ENCODE results near the gene SLC2A4RG. TPM values are rescaled to one million over a fixed set of nuclear protein-coding genes. Genes with fewer than 3 reads are reported as not detected.
"Not testable (repeated sequence)": the region's sequence is repeated elsewhere in the genome, so short reads cannot be mapped to it uniquely, and the experiment has no call there.

SLC2A4RG gene
- total and polyA plus RNA-seq, 5 experiments from 2014 or later: 3.8 to 134 (median 4.8) TPM

GRCh38 chr20:63768591-63769515, 29.3 kb downstream of the SLC2A4RG start:
- Mint-ChIP-seq H3K4me3 (no peak overlapping the region), H3K27ac (no peak overlapping the region), H3K9me3 (no peaks in the 10 kb centered on the region), H3K4me1 (no peaks in the 10 kb centered on the region), H3K36me3 (no peaks in the 10 kb centered on the region), H3K27me3 (no peaks in the 10 kb centered on the region)
- POLR2A ChIA-PET: interaction anchor here (1.3 kb wide), 1 partner anchor 32 kb away, joined by 4 read pairs; the partner anchor contains the start of gene LIME1
- ATAC-seq (no peak), DNase-seq (no peak)

- H3K27ac Mint-ChIP-seq: no peak overlapping the region
- POLR2A ChIA-PET: interaction anchor here (1.3 kb wide), 1 partner anchor 33 kb away, joined by 4 read pairs; the partner anchor contains the start of gene LIME1
- H3K4me1 Mint-ChIP-seq: peaks cover 0 to 9% (median 2%) of the 10 kb centered on the region in 4 donors
- H3K27me3 Mint-ChIP-seq: no peaks in the 10 kb centered on the region
- ATAC-seq (no peak), DNase-seq (no peak)
- H3K9me3 Mint-ChIP-seq: no peaks in the 10 kb centered on the region
- H3K36me3 Mint-ChIP-seq: no peaks in the 10 kb centered on the region
- H3K4me3 Mint-ChIP-seq: no peak overlapping the region
Observed at GRCh38 chr20:63769891-63770474, 30.4 kb downstream of the SLC2A4RG start.

- no peaks in the 10 kb centered on the region for H3K36me3 Mint-ChIP-seq
- POLR2A ChIA-PET: no interaction called here
- H3K9me3 Mint-ChIP-seq: no peaks in the 10 kb centered on the region
- H3K27me3 Mint-ChIP-seq: no peaks in the 10 kb centered on the region
- H3K27ac Mint-ChIP-seq: no peak overlapping the region
- DNase-seq (no peak), ATAC-seq (no peak)
- H3K4me1 Mint-ChIP-seq: peaks cover 0 to 13% (median 2%) of the 10 kb centered on the region in 4 donors
- H3K4me3 Mint-ChIP-seq: no peak overlapping the region
Observed at GRCh38 chr20:63771046-63771707, 31.6 kb downstream of the SLC2A4RG start.

- ATAC-seq (no peak), DNase-seq (no peak)
- POLR2A ChIA-PET: interaction anchor here (1.0 to 1.7 kb wide), 3 partner anchors 21 to 34 kb away, joined by 3 to 4 read pairs (median 4); no protein-coding TSS in a partner anchor
- peak overlapping the region in 3 of 10 donors; percentile 9 to 56 (median 33) for H3K27ac Mint-ChIP-seq
- H3K4me1 Mint-ChIP-seq: peaks cover 0 to 13% (median 2%) of the 10 kb centered on the region in 4 donors
- no peaks in the 10 kb centered on the region for H3K36me3 Mint-ChIP-seq
- no peak overlapping the region for H3K4me3 Mint-ChIP-seq
- no peaks in the 10 kb centered on the region for H3K27me3 Mint-ChIP-seq
- H3K9me3 Mint-ChIP-seq: no peaks in the 10 kb centered on the region
Observed at GRCh38 chr20:63772781-63773518, 33.4 kb downstream of the SLC2A4RG start.

- Mint-ChIP-seq H3K36me3 (no peaks in the 10 kb centered on the region), H3K27me3 (no peaks in the 10 kb centered on the region), H3K27ac (peak overlapping the region in 2 of 10 donors; percentile 34 to 46), H3K9me3 (no peaks in the 10 kb centered on the region), H3K4me1 (peaks cover 0 to 13% (median 2%) of the 10 kb centered on the region in 4 donors), H3K4me3 (no peak overlapping the region)
- no peak for ATAC-seq
- no peak for DNase-seq
- POLR2A ChIA-PET: interaction anchor here (0.7 to 1.7 kb wide), 6 partner anchors 11 to 67 kb away, joined by 3 to 5 read pairs (median 4); partner anchors contain the start of genes ARFRP1 and ZGPAT
Observed at GRCh38 chr20:63773571-63774241, 34.1 kb downstream of the SLC2A4RG start.

GRCh38 chr20:63774306-63774705, 34.7 kb downstream of the SLC2A4RG start:
- Mint-ChIP-seq H3K4me3 (peak overlapping the region in 3 of 10 donors; percentile 9 to 65 (median 38)), H3K27ac (peak overlapping the region in 3 of 10 donors; percentile 34 to 69 (median 46)), H3K9me3 (no peaks in the 10 kb centered on the region), H3K4me1 (peaks cover 0 to 13% (median 2%) of the 10 kb centered on the region in 4 donors), H3K27me3 (no peaks in the 10 kb centered on the region), H3K36me3 (no peaks in the 10 kb centered on the region)
- no peak for DNase-seq
- ATAC-seq: no peak
- POLR2A ChIA-PET: interaction anchor here (0.7 to 1.7 kb wide), 6 partner anchors 12 to 67 kb away, joined by 4 to 5 read pairs (median 4); partner anchors contain the start of genes ARFRP1 and ZGPAT

GRCh38 chr20:63775096-63775978, 35.8 kb downstream of the SLC2A4RG start:
- peaks cover 0 to 16% (median 2%) of the 10 kb centered on the region in 4 donors for H3K4me1 Mint-ChIP-seq
- POLR2A ChIA-PET: interaction anchor here (0.7 to 1.7 kb wide), 6 partner anchors 23 to 86 kb away, joined by 3 to 5 read pairs (median 4); partner anchors contain the start of genes ARFRP1 and ZGPAT
- H3K36me3 Mint-ChIP-seq: no peaks in the 10 kb centered on the region
- H3K9me3 Mint-ChIP-seq: no peaks in the 10 kb centered on the region
- H3K4me3 Mint-ChIP-seq: peak overlapping the region in 6 of 10 donors; percentile 10 to 63 (median 44)
- DNase-seq: peak in 7 of 10 donors; percentile 42 to 73 (median 47)
- H3K27ac Mint-ChIP-seq: peak overlapping the region in 4 of 10 donors; percentile 5 to 80 (median 58)
- ATAC-seq: peak; percentile 62 to 81
- no peaks in the 10 kb centered on the region for H3K27me3 Mint-ChIP-seq

GRCh38 chr20:63776875-63777274, 37.3 kb downstream of the SLC2A4RG start:
- H3K4me1 Mint-ChIP-seq: peaks cover 2 to 26% (median 8%) of the 10 kb centered on the region in 4 donors
- not testable (repeated sequence) for H3K27me3 Mint-ChIP-seq, H3K27ac Mint-ChIP-seq, ATAC-seq, H3K9me3 Mint-ChIP-seq, H3K4me3 Mint-ChIP-seq, H3K36me3 Mint-ChIP-seq, DNase-seq
- POLR2A ChIA-PET: interaction anchor here (0.6 kb wide), 1 partner anchor 194 kb away, joined by 3 read pairs; no protein-coding TSS in a partner anchor

GRCh38 chr20:63777614-63778013, 38.0 kb downstream of the SLC2A4RG start:
- H3K4me3 Mint-ChIP-seq: no peak overlapping the region
- DNase-seq (no peak), ATAC-seq (no peak)
- peaks cover 7 to 33% (median 15%) of the 10 kb centered on the region in 4 donors for H3K4me1 Mint-ChIP-seq
- H3K27me3 Mint-ChIP-seq: no peaks in the 10 kb centered on the region
- no peaks in the 10 kb centered on the region for H3K9me3 Mint-ChIP-seq
- no peaks in the 10 kb centered on the region for H3K36me3 Mint-ChIP-seq
- peak overlapping the region in 1 of 10 donors; percentile 52 for H3K27ac Mint-ChIP-seq
- POLR2A ChIA-PET: interaction anchor here (0.6 to 1.4 kb wide), 2 partner anchors 27 to 194 kb away, joined by 3 to 7 read pairs; no protein-coding TSS in a partner anchor

- ATAC-seq: no peak
- no peaks in the 10 kb centered on the region for H3K36me3 Mint-ChIP-seq
- POLR2A ChIA-PET: interaction anchor here (1.1 to 1.4 kb wide), 2 partner anchors 27 to 42 kb away, joined by 3 to 7 read pairs; partner anchors contain the start of gene LIME1
Observed at GRCh38 chr20:63778034-63778752, 38.6 kb downstream of the SLC2A4RG start.

More at GRCh38 chr20:63778034-63778752, 38.6 kb downstream of the SLC2A4RG start:
- H3K27ac Mint-ChIP-seq: no peak overlapping the region
- H3K9me3 Mint-ChIP-seq: no peaks in the 10 kb centered on the region
- H3K4me3 Mint-ChIP-seq: no peak overlapping the region
- H3K27me3 Mint-ChIP-seq: no peaks in the 10 kb centered on the region
- peaks cover 8 to 35% (median 17%) of the 10 kb centered on the region in 4 donors for H3K4me1 Mint-ChIP-seq
- DNase-seq: no peak
